ENCODE measurements around the gene USP40. TPM values are rescaled to one million over a fixed set of nuclear protein-coding genes. Genes with fewer than 3 reads are reported as not detected.

The USP40 gene
- total RNA-seq, 1 donor: 48.8 TPM

DNA sequence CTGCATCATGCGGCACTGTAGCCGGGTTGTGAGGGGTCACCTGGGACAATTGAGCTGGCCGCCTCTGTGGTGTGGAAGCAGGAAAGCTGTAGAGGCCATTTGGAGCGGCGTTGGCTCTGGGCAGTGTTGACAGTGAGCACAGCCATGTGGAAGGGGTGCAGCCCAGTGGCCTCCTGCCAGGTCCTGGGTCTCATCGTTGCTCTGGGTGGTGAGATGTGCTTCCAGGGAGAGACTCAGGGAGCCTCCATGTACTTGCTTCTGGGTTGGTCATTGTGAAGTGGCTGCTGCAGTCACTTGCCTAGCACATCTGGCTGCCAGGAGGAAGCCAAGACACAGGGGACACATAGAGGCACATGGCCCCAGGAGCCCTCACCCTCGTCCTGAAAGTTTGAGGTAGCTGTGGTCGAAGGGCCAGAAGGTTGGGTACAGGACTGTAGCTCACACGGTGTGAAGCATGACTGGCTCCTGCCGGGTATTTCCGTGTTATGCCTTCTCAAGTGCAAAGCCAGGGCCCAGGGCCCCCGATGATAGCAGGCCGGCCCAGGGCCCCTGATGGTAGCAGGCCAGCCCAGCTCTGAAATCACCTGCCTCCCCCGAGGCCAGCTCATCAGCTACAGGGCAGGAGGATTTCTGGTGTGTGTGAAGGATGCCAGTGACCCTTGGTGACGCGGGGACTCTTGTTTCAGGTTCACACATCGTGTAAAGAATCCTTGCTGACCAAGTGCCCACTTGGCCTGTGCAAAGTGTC lies 129.7 kb downstream of the USP40 start:
- DNase-seq (ENCODE audit: low read depth): no peak
- TF ChIP-seq, protein P1, sequence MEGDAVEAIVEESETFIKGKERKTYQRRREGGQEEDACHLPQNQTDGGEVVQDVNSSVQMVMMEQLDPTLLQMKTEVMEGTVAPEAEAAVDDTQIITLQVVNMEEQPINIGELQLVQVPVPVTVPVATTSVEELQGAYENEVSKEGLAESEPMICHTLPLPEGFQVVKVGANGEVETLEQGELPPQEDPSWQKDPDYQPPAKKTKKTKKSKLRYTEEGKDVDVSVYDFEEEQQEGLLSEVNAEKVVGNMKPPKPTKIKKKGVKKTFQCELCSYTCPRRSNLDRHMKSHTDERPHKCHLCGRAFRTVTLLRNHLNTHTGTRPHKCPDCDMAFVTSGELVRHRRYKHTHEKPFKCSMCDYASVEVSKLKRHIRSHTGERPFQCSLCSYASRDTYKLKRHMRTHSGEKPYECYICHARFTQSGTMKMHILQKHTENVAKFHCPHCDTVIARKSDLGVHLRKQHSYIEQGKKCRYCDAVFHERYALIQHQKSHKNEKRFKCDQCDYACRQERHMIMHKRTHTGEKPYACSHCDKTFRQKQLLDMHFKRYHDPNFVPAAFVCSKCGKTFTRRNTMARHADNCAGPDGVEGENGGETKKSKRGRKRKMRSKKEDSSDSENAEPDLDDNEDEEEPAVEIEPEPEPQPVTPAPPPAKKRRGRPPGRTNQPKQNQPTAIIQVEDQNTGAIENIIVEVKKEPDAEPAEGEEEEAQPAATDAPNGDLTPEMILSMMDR (IDR thresholded peaks at IDR 0.05; ENCODE audit: insufficient read depth, low read depth, low read length): no peak
- no peak overlapping the region for H3K4me3 ChIP-seq (ENCODE audit: low read depth, low read length)

DNA sequence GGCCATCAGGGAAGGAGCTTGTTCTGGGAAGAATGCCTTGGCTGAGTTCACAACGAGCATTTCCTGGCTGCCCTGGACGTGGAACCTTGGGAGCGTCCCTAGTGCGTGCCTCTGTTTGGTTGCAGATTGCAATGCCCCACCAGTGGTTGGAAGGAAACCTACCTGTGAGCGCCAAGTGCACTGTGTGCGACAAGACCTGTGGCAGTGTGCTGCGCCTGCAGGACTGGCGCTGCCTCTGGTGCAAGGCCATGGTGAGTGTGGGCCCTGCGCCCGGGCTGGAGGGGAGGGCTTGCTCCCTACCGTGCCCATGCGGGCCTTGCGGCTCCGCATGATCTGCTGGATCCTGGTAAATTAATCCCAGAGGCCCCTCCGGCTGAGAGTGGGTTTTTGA lies 130.4 kb downstream of the USP40 start:
- no peak overlapping the region for H3K4me3 ChIP-seq (ENCODE audit: low read depth, low read length)
- TF ChIP-seq, protein P1 (IDR thresholded peaks at IDR 0.05; ENCODE audit: insufficient read depth, low read depth, low read length): no peak
- no peak for DNase-seq (ENCODE audit: low read depth)

DNA sequence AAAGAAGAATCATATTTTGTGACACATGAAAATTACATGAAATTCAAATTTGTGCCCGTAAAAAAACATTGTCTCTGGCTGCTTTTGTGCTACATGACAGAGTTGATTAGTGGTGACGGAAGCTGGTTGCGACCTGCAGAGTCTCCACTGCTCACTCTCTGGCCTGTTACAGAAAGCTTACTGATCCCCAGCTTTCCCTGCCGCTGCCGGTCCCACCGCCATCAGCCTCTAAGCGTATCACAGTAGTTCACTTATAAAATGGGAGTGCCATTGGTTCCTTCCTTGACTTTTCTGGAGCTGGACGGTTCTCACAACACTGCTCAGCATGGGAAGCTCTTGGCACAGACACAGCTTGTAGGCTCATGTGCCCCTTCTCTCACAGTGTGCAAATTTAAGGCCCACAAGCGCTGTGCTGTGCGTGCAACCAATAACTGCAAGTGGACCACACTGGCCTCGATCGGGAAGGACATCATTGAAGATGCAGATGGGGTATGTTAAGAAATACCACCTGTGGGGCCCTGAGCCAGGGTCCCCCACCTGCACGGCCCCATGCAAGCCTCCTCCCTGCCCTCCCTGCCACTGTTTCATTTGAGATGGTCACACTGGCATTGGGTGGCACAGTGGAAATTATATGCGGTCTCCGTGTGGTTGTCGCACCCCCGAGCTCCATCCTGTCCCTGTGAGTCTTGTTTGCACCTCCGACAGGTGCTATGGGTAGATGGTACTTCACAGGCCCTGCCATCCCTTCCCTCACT lies 131.0 kb downstream of the USP40 start:
- no peak overlapping the region for H3K4me3 ChIP-seq (ENCODE audit: low read depth, low read length)
- DNase-seq (ENCODE audit: low read depth): no peak
- TF ChIP-seq, protein P1 (IDR thresholded peaks at IDR 0.05; ENCODE audit: insufficient read depth, low read depth, low read length): no peak

DNA sequence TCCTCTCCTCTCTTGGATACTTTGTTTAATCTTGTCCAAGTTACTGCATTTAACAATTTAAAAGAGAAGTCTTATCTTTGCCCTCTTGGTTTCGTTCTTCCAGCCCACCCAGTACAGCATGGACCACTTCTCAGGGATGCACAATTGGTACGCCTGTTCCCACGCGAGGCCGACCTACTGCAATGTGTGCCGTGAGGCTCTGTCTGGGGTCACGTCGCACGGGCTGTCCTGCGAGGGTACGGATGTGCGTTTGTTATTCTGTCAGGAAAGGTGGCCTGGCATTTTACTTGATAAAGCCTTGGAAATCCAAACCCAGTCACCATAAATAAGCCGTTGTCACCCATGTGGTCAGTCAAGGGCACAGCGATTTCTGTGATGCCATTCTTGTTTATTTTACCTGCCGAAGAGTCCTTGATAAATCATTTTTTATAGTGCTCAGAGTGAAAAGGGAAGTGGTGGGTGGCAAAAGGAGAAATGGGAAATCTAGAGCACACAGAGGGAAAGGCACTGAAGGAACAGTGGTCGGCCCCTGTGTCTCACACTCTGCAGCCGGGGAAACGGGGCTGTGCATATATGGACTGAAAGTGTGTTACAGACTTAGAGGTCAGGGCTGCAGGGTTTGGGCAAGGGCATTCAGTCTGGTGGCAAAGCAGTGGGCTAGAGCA lies 131.8 kb downstream of the USP40 start:
- TF ChIP-seq, protein P1 (IDR thresholded peaks at IDR 0.05; ENCODE audit: insufficient read depth, low read depth, low read length): no peak
- no peak for DNase-seq (ENCODE audit: low read depth)

DNA sequence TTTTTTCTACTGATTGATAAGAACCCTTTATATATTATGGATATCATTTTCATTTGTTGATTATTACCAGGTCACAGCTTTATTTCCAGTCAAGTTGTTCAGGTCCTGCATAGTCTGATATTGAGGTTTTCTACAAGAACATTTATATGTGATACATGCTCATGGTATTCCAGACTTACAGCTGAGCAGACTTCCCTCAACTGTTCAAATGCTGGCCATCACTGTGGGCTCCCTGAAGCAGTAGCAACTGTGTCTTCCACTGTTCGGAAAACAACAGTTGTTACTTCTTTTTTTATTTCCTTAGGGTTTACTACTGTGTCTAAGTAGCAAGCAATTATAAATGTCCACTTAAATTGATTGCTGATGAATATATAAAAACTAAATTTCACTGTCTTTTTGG lies 132.8 kb downstream of the USP40 start:
- TF ChIP-seq, protein P1 (IDR thresholded peaks at IDR 0.05; ENCODE audit: insufficient read depth, low read depth, low read length): no peak
- no peak for DNase-seq (ENCODE audit: low read depth)
- no peak overlapping the region for H3K4me3 ChIP-seq (ENCODE audit: low read depth, low read length)

More for the DNA sequence above, 131.8 kb downstream of the USP40 start:
- H3K4me3 ChIP-seq (ENCODE audit: low read depth, low read length): no peak overlapping the region

DNA sequence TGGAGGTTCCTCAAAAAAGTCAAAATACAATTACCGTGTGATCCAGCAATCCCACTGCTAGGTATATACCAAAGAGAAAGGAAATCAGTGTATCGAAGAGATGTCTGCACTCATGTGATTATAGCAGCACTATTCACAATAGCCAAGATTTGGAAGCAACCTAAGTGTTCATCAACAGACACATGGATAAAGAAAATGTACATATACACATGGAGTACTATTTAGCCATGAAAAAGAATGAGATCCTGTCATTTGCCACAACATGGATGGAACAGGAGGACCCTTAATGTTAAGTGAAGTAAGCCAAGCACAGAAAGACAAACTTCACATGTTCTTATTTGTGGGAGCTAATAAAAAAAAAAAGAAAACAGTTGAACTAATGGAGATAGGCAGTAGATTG lies 133.6 kb downstream of the USP40 start:
- TF ChIP-seq, protein P1 (IDR thresholded peaks at IDR 0.05; ENCODE audit: insufficient read depth, low read depth, low read length): no peak
- no peak overlapping the region for H3K4me3 ChIP-seq (ENCODE audit: low read depth, low read length)
- DNase-seq (ENCODE audit: low read depth): no peak
